ENCODE data around the gene DNAJC25.

DNA sequence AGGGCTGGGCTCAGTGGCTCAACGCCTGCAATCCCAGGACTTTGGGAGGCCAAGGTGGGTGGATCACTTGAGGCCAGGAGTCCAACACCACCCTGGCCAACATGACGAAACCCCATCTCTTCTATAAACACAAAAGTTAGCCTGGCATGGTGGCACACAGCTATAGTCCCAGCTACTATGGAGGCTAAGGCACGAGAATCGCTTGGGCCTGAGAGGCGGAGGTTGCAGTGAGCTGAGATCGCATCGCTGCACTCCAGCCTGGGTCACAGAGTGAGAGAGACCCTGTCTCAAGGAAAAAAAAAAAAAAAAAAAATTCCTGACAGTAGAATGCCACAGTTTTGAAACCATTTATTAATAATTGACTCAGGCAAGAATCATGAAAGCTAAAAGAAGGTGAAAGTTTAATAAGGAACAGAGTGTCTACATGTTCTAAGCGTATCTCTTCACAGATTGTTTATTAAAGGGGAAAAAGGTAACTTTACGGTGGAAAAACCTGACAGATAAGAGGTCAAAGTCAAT is 26.0 kb upstream of the DNAJC25 start:
- TF ChIP-seq, protein P1, sequence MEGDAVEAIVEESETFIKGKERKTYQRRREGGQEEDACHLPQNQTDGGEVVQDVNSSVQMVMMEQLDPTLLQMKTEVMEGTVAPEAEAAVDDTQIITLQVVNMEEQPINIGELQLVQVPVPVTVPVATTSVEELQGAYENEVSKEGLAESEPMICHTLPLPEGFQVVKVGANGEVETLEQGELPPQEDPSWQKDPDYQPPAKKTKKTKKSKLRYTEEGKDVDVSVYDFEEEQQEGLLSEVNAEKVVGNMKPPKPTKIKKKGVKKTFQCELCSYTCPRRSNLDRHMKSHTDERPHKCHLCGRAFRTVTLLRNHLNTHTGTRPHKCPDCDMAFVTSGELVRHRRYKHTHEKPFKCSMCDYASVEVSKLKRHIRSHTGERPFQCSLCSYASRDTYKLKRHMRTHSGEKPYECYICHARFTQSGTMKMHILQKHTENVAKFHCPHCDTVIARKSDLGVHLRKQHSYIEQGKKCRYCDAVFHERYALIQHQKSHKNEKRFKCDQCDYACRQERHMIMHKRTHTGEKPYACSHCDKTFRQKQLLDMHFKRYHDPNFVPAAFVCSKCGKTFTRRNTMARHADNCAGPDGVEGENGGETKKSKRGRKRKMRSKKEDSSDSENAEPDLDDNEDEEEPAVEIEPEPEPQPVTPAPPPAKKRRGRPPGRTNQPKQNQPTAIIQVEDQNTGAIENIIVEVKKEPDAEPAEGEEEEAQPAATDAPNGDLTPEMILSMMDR (IDR thresholded peaks at IDR 0.05): no peak
- peak; percentile 45 to 46 for TF ChIP-seq POLR2A (IDR thresholded peaks at IDR 0.05)
